Endothelial cell of umbilical vein (primary cell): ENCODE measurements around the gene MED15. TPM values are rescaled to one million over a fixed set of nuclear protein-coding genes. Genes with fewer than 3 reads are reported as not detected.

Source experiments
- BruUV-seq: library from RNA; stranded (reverse); fragments of 400-500 nt; replicated peaks from 2 replicates; lab custom pipeline; 2021; lab: Mats Ljungman, UMichigan
- CTCF ChIA-PET: fragments of 300-600, 350-600 bp; sonication (Branson Sonifier 250); formaldehyde crosslinking; loops from one replicate; lab custom pipeline; 2021; ENCODE audit warnings: antibody characterized with exemption, inconsistent platforms; lab: Charles Lee
- POLR2A ChIA-PET: fragments of 300-600, 350-600 bp; sonication (Branson Sonifier 250); formaldehyde crosslinking; loops from one replicate; lab custom pipeline; 2021; ENCODE audit warnings: antibody characterized with exemption, inconsistent platforms; lab: Charles Lee
- DNase-seq: peaks from one replicate; pipeline ENCODE4 v3.0.0-alpha.2; 2011; ENCODE audit warnings: low read depth, low spot score
- FAIRE-seq: peaks from 2 replicates; lab custom pipeline; 2011; peaks lifted over from hg19 to GRCh38; lab: Jason Lieb, UNC
- H2AFZ ChIP-seq: 2 replicates; pipeline ENCODE4 v1.6.0; 2012; ENCODE audit warnings: low read depth, low read length, control low read depth, inconsistent platforms
- H3K27ac ChIP-seq: 2 replicates; pipeline ENCODE4 v1.5.1; 2011; ENCODE audit warnings: low read depth, mild to moderate bottlenecking, control low read depth, low read length, moderate library complexity; ENCODE audit not compliant: insufficient read depth
- H3K27me3 ChIP-seq, 2 experiments: 2 replicates each; pipeline versions ENCODE4 v1.6.0 to v1.6.1; 2011; ENCODE audit warnings: low read length in 2 of 2, mixed read lengths in 1 of 2; ENCODE audit not compliant: control insufficient read depth in 2 of 2, insufficient read depth in 2 of 2
- H3K36me3 ChIP-seq, 2 experiments: 2 replicates in 1 of 2; 3 replicates in 1 of 2; pipeline ENCODE4 v1.5.1; 2011; ENCODE audit warnings: low read length in 2 of 2, mild to moderate bottlenecking in 1 of 2, moderate library complexity in 1 of 2; ENCODE audit not compliant: control insufficient read depth in 2 of 2, insufficient read depth in 2 of 2; ENCODE audit errors: extremely low read depth in 1 of 2
- H3K4me1 ChIP-seq: 3 replicates; pipeline ENCODE4 v1.5.1; 2011; ENCODE audit warnings: mild to moderate bottlenecking, low read length; ENCODE audit not compliant: control insufficient read depth, insufficient read depth; ENCODE audit errors: extremely low read depth
- H3K4me2 ChIP-seq: 2 replicates; pipeline ENCODE4 v1.6.1; 2011; ENCODE audit warnings: low read length, control low read depth, mixed read lengths; ENCODE audit not compliant: insufficient read depth
- H3K4me3 ChIP-seq, 3 experiments: fragments of 200-600 bp in 1 of 3; sonication (generic), shearing (Covaris generic) in 1 of 3; replicated peaks in 1 of 3; 2 replicates each; pipeline ENCODE4 v1.5.1; 2011 to 2016; ENCODE audit warnings: control low read depth in 3 of 3, low read length in 3 of 3, mild to moderate bottlenecking in 2 of 3, inconsistent platforms in 1 of 3, low read depth in 1 of 3, moderate library complexity in 1 of 3; ENCODE audit not compliant: insufficient read depth in 1 of 3
- H3K79me2 ChIP-seq: 2 replicates; pipeline ENCODE4 v1.6.0; 2012; ENCODE audit warnings: low read length, inconsistent platforms; ENCODE audit not compliant: control insufficient read depth, insufficient read depth
- H3K9ac ChIP-seq: replicated peaks from 2 replicates; pipeline ENCODE3; 2011; ENCODE audit warnings: low read length, control low read depth; ENCODE audit not compliant: insufficient read depth; ENCODE audit errors: extremely low read depth
- H3K9me1 ChIP-seq: replicated peaks from 3 replicates; pipeline ENCODE4 v1.6.0; 2011; ENCODE audit warnings: mild to moderate bottlenecking, low read length; ENCODE audit not compliant: control insufficient read depth, insufficient read depth; ENCODE audit errors: extremely low read depth
- H3K9me3 ChIP-seq: replicated peaks from 2 replicates; pipeline ENCODE4 v1.5.1; 2012; ENCODE audit warnings: low read length, inconsistent platforms; ENCODE audit not compliant: control insufficient read depth, insufficient read depth
- H4K20me1 ChIP-seq: replicated peaks from 2 replicates; pipeline ENCODE3; 2011; ENCODE audit warnings: mild to moderate bottlenecking, low read length; ENCODE audit not compliant: control insufficient read depth, insufficient read depth; ENCODE audit errors: extremely low read depth
- GATA2 ChIP-seq: IDR thresholded peaks from 2 replicates; pipeline ENCODE4 v1.7.0; 2011; ENCODE audit warnings: low read depth, mild to moderate bottlenecking, moderate library complexity, mixed read lengths, low read length; ENCODE audit not compliant: insufficient read length, insufficient read depth
- JUN ChIP-seq: IDR thresholded peaks from 2 replicates; pipeline ENCODE4 v1.6.1; 2011; ENCODE audit warnings: borderline replicate concordance, low read depth; ENCODE audit not compliant: insufficient read length, insufficient read depth
- MYC ChIP-seq: IDR thresholded peaks from one replicate; pipeline ENCODE4 v1.6.1; 2011; ENCODE audit warnings: mild to moderate bottlenecking, low read depth, low read length
- POLR2A ChIP-seq: IDR thresholded peaks from 2 replicates; pipeline ENCODE4 v1.6.1; 2012; ENCODE audit warnings: low read depth, mild to moderate bottlenecking, control low read depth, low read length
- POLR2AphosphoS5 ChIP-seq: IDR thresholded peaks from 2 replicates; pipeline ENCODE4 v1.6.1; 2012; ENCODE audit warnings: low read depth, mild to moderate bottlenecking, control low read depth, low read length, moderate library complexity; ENCODE audit not compliant: insufficient read depth
- dilution Hi-C: fragments of 300-500 bp; cut with MboI; formaldehyde crosslinking; loops from one replicate; pipeline ENCODE4 v1.15.0; 2019; ENCODE audit warnings: low sequenced_read_pairs; ENCODE audit not compliant: extremely low pct_ligation_motif_present
- intact Hi-C: fragments of 100-400 bp; cut with micrococcal nuclease; formaldehyde crosslinking; loops from one replicate; pipeline ENCODE4 v1.10.0; 2022
- polyA plus RNA-seq, 4 experiments: library from polyadenylated mRNA; depleted of rRNA in 3 of 4; stranded (reverse) in 3 of 4; unstranded in 1 of 4; fragments of >200 nt; gene quantifications; 2 replicates each; pipeline versions ENCODE4 v1.2.1 to v1.2.3, GENCODE V29; 2011 to 2012; ENCODE audit warnings: missing spikeins in 1 of 4
- total RNA-seq: library from RNA; stranded (reverse); gene quantifications from 2 replicates; pipeline ENCODE4 v1.2.3, GENCODE V29; 2021
- TF ChIP-seq, protein P1 (sequence below): IDR thresholded peaks from 2 replicates; pipeline ENCODE4 v1.6.1; 2011; ENCODE audit not compliant: insufficient read depth, insufficient read length
- TF ChIP-seq, protein P2 (sequence below), 2 donors: IDR thresholded peaks; 1 replicate in 1 of 2; 2 replicates in 1 of 2; pipeline ENCODE4 v1.5.1; 2011; ENCODE audit warnings: low read length in 2 of 2, mild to moderate bottlenecking in 2 of 2, moderate library complexity in 2 of 2, control low read depth in 1 of 2, inconsistent platforms in 1 of 2, low read depth in 1 of 2; ENCODE audit not compliant: insufficient read depth in 1 of 2; ENCODE audit errors: extremely low read depth in 1 of 2

The MED15 gene
- total and polyA plus RNA-seq, 2 donors (not counting 3 experiments of a cell fraction or from before 2014, with no cell fraction given), result 68.1 to 138 TPM

DNA sequence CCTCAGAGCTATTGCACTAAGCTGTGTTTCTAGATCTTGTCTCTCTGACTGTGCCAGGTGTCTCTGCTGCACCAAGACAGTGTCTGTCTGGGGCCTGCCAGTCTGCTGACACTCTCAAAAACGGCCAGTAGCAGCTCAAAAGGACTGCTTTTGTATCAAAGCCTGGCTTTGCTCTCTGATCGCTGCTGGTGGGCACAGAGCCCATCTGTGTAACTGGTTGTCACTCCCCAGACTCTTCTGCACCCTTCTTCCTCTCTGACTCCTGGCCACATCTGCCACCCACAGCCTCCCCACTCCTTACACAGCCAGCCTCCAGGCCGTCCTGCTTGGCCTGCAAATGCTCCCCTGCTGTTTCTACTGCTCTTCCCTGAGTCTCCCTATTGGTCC lies 26.5 kb downstream of the MED15 start:
- H3K4me2 ChIP-seq, result no peak overlapping the region
- TF ChIP-seq POLR2A, result no peak
- TF ChIP-seq, protein P1, sequence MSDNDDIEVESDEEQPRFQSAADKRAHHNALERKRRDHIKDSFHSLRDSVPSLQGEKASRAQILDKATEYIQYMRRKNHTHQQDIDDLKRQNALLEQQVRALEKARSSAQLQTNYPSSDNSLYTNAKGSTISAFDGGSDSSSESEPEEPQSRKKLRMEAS, result no peak
- intact Hi-C loops, result no loop called here
- peaks cover 11 to 14% of the 10 kb centered on the region in 2 experiments for H3K36me3 ChIP-seq
- dilution Hi-C loops, result no loop called here
- H4K20me1 ChIP-seq, result no peaks in the 10 kb centered on the region
- H3K9me1 ChIP-seq, result no peaks in the 10 kb centered on the region
- peaks cover 32% of the 10 kb centered on the region for H3K4me1 ChIP-seq
- no peak overlapping the region for H3K9ac ChIP-seq
- POLR2A ChIA-PET, result no interaction called here
- H2AFZ ChIP-seq, result no peak overlapping the region
- DNase-seq, result no peak
- FAIRE-seq, result no peak
- no peak overlapping the region for H3K27ac ChIP-seq
- CTCF ChIA-PET, result interaction anchor here (3.8 kb wide), 1 partner anchor 31 kb away, joined by 14 read pairs; no protein-coding TSS in a partner anchor
- H3K4me3 ChIP-seq, result no peak overlapping the region
- H3K9me3 ChIP-seq, result no peaks in the 10 kb centered on the region
- peaks cover 94% of the 10 kb centered on the region for H3K79me2 ChIP-seq
- H3K27me3 ChIP-seq, result no peaks in the 10 kb centered on the region
- no TSS peak for BruUV-seq

DNA sequence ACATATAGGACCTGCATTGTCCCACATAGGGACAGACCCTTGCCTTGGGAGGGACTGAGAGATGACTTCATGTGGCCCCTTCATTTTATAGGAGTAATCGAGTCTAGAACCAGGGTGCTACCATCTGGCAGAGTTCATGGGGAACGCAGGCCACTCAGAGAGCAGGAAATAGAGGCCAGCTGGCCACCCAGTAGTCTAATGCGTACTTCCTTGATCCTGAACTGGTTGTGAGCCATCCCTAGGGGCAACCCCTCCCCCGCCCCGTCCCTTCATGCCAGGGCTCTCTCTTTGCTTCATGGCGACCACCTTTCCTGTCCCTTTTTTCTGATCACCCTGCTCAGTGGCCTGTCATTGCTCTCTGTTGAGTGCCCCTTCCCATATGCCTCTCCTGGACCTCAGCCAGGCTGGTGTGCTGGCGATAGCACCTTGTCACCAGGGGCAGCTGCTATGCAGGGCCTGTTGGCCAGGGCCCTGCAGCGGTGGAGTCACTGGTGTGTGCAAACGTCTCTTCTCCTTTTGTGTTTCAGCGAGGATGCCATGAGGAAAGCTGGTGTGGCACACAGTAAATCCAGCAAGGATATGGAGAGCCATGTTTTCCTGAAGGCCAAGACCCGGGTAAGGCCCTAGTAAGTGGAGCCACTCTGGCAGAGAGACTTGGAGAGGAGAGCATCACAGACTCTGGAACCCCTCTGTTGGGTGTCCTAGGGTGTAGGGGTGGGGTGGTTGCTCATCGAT lies 29.3 kb downstream of the MED15 start:
- dilution Hi-C loops, result no loop called here
- Histone ChIP-seq H3K27ac (no peak overlapping the region), H3K4me1 (peaks cover 13% of the 10 kb centered on the region), H3K27me3 (no peaks in the 10 kb centered on the region), H2AFZ (no peak overlapping the region), H3K9me3 (no peaks in the 10 kb centered on the region), H3K79me2 (peaks cover 88% of the 10 kb centered on the region), H3K9me1 (no peaks in the 10 kb centered on the region), H4K20me1 (peaks cover 5% of the 10 kb centered on the region), H3K9ac (no peak overlapping the region), H3K36me3 (peaks cover 14 to 15% of the 10 kb centered on the region in 2 experiments), H3K4me2 (no peak overlapping the region), H3K4me3 (no peak overlapping the region)
- POLR2A ChIA-PET, result no interaction called here
- DNase-seq (no peak), FAIRE-seq (no peak)
- intact Hi-C loops, result no loop called here
- TF ChIP-seq MYC (no peak), POLR2A (no peak), POLR2AphosphoS5 (no peak), GATA2 (no peak), JUN (no peak)
- TF ChIP-seq, protein P2, sequence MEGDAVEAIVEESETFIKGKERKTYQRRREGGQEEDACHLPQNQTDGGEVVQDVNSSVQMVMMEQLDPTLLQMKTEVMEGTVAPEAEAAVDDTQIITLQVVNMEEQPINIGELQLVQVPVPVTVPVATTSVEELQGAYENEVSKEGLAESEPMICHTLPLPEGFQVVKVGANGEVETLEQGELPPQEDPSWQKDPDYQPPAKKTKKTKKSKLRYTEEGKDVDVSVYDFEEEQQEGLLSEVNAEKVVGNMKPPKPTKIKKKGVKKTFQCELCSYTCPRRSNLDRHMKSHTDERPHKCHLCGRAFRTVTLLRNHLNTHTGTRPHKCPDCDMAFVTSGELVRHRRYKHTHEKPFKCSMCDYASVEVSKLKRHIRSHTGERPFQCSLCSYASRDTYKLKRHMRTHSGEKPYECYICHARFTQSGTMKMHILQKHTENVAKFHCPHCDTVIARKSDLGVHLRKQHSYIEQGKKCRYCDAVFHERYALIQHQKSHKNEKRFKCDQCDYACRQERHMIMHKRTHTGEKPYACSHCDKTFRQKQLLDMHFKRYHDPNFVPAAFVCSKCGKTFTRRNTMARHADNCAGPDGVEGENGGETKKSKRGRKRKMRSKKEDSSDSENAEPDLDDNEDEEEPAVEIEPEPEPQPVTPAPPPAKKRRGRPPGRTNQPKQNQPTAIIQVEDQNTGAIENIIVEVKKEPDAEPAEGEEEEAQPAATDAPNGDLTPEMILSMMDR (IDR thresholded peaks at IDR 0.05; ENCODE audit: extremely low read depth in 1 of 2, insufficient read depth in 1 of 2, low read depth in 1 of 2, low read length in 2 of 2), result no peak
- BruUV-seq, result no TSS peak
- CTCF ChIA-PET, result no interaction called here
